Ramos (cell line): ENCODE results near the gene NDUFA8.

Experiments used
- in situ Hi-C: fragments of 300-500 bp; cut with MboI; formaldehyde crosslinking; loops from one replicate; pipeline ENCODE4 v1.14.3; 2022; ENCODE audit warnings: low sequenced_read_pairs; ENCODE audit not compliant: unreplicated experiment

Gene NDUFA8

DNA sequence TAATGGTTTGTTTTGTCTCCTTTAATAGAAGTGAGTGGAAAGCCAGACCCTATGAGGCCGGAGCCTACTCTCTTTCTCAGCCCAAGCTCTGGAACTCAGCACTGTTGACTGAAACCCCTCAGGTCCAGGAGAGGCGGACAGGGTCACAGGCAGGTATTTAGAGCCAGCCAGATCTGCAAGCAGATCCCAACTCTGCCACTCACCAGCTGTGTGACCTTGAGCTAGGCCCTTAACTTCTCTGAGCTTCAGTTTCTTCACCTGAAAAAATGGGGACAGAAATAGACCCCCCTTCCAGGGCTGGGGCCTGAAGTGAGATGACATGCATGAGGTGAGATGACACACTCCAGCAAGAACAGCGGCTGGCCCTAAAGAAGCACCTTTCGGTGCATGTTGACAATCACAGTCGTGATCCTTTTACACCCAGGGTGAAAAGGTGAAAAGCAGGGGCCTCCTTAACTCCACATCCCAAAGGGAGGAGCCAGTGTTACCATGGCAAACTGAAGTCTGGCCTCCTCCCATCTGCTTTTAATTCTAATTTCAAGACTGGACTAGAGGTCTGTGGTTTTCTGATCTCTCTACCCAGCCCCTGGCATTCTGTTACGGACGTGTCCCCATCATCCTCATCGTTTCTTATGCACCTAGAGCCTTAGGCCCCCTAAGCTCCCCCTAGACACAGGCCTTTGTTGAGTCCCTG, 27.3 kb upstream of the NDUFA8 start:
- in situ Hi-C loops, result no loop called here

- in situ Hi-C loops, result no loop called here
Measured at GRCh38 chr9:122186301-122186700, 26.7 kb upstream of the NDUFA8 start.

DNA sequence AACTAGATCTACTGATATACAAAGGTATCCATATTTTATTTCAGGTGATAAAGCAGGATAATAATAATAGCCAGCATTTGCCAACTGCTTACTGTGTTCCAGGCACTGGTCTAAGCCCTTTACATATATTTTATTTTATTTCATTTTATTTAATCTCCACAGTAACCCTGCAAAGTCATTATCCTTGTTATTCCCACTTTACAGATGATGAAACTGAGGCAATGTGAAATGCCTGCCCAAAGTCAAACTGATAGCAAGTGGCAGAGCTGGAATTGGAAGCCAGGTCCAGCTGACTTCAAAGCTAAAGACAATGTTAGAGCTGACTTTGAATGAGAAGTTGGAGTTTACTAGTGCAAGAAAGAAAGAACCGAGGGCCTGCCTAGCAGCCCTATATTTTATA, 25.0 kb upstream of the NDUFA8 start:
- in situ Hi-C loops, result no loop called here

- in situ Hi-C loops, result no loop called here
Measured at GRCh38 chr9:122183501-122183900, 23.9 kb upstream of the NDUFA8 start.

GRCh38 chr9:122180633-122181032, 21.1 kb upstream of the NDUFA8 start:
- in situ Hi-C loops, result no loop called here

GRCh38 chr9:122179690-122180074, 20.1 kb upstream of the NDUFA8 start:
- in situ Hi-C loops, result no loop called here

- in situ Hi-C loops, result no loop called here
Measured at GRCh38 chr9:122179054-122179689, 19.6 kb upstream of the NDUFA8 start.

GRCh38 chr9:122176916-122177315, 17.3 kb upstream of the NDUFA8 start:
- in situ Hi-C loops, result no loop called here

GRCh38 chr9:122173670-122174069, 14.1 kb upstream of the NDUFA8 start:
- in situ Hi-C loops, result no loop called here

- in situ Hi-C loops, result no loop called here
Measured at GRCh38 chr9:122172131-122172530, 12.6 kb upstream of the NDUFA8 start.

DNA sequence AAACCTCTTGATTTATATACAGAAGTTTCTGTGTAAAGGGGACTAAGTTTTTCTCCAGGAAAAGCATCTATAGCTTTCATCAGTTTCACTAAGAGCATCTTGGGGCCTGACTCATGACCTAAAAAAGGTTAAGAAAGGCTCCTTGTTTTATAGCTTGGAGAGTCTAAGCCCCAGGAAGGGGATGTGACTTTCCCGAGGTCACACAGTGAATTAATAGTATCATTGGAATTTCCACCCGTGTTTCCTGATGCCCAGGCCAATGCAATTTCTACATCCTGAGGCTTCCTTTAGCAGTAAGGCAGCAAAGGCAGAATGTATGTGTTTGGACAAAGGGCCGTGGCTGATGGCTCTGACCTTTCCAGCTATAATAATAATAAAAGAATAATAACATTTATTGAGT, 8.8 kb upstream of the NDUFA8 start:
- in situ Hi-C loops, result no loop called here

- in situ Hi-C loops, result no loop called here
Measured at GRCh38 chr9:122164286-122164685, 4.7 kb upstream of the NDUFA8 start.

- in situ Hi-C loops, result no loop called here
Measured at GRCh38 chr9:122162415-122162814, 2.8 kb upstream of the NDUFA8 start.

GRCh38 chr9:122159925-122160246, 307 bp upstream of the NDUFA8 start:
- in situ Hi-C loops, result no loop called here

GRCh38 chr9:122158202-122158601, 1.4 kb downstream of the NDUFA8 start:
- in situ Hi-C loops, result no loop called here

GRCh38 chr9:122155796-122156195, 3.8 kb downstream of the NDUFA8 start:
- in situ Hi-C loops, result no loop called here

DNA sequence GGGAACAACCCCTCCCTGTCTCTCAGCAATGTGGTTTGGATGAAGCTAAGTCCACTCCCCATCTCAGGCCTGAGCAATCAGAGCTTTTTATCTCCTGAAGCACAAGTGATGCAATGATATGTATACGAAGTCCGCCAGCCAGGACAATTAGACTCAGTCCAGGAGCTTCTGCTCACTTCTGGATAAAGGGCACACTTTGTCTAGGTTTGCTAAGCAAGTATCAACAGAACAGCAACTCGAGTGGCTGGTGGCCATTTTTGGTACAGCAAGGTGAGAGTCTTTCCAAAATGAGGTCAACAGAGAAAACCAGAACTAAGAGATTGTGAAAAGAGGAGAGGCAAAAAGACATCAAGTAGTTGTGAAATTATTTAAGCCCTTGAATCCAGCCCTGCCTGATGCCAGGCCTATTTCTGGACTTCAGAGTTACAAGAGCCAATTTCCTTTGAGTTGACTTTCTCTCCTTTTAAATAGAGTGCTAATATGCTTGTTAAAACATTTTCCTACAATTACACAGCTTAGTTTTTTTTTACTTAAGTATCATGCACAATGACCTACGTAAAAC, 8.2 kb downstream of the NDUFA8 start:
- in situ Hi-C loops, result no loop called here

GRCh38 chr9:122145592-122145863, 14.1 kb downstream of the NDUFA8 start:
- in situ Hi-C loops, result no loop called here

- in situ Hi-C loops, result no loop called here
Measured at GRCh38 chr9:122144836-122145591, 14.6 kb downstream of the NDUFA8 start.

DNA sequence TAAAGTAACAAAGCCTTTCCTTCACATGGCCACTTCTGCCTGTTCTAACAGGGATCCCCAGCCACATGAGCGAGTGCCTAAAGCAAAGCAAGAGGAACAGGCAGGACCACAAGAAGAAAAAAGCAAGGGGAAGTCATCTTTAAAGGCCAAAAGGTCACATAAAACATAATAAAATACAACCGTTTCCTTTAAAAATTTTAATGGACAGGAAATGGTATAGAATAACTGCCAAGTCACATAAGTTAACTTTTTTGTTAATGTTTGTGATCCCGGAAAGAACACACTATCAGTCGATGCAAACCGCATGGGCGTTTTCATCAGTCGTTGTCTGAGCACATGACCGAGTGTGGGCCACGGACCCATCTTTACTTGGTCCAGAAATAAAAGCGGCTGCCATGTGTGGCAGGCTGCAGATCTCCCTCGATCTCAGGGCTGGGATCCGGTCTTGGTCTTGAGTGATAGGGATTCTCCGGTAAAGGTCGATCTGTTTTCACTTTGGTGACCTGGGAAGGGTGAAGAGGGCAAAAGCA, 15.6 kb downstream of the NDUFA8 start:
- in situ Hi-C loops, result no loop called here

GRCh38 chr9:122143296-122143695, 16.3 kb downstream of the NDUFA8 start:
- in situ Hi-C loops, result no loop called here
